Hematopoietic multipotent progenitor cell treated with erythropoietin and hydrocortisone succinate and interleukin-3 and kit ligand, for 6 days (in vitro differentiated cells): Measurements from ENCODE around the gene PPP1R8.

ENCODE experiments used
- DNase-seq: peaks from one replicate; pipeline ENCODE4 v3.0.0-alpha.2; 2015

Gene PPP1R8

GRCh38 chr1:27872802-27873551 is 42.4 kb downstream of the PPP1R8 start:
- DNase-seq, result peak; percentile 62

GRCh38 chr1:27873671-27874384 is 43.2 kb downstream of the PPP1R8 start:
- peak; percentile 39 for DNase-seq

- DNase-seq, result no peak
Measured at GRCh38 chr1:27876341-27877114, 45.9 kb downstream of the PPP1R8 start.

GRCh38 chr1:27877115-27877416 is 46.5 kb downstream of the PPP1R8 start:
- no peak for DNase-seq

- DNase-seq, result no peak
Measured at GRCh38 chr1:27878039-27878438, 47.5 kb downstream of the PPP1R8 start.

GRCh38 chr1:27878787-27879335 is 48.3 kb downstream of the PPP1R8 start:
- no peak for DNase-seq

GRCh38 chr1:27879374-27880082 is 48.9 kb downstream of the PPP1R8 start:
- no peak for DNase-seq

GRCh38 chr1:27882543-27882903 is 51.9 kb downstream of the PPP1R8 start:
- no peak for DNase-seq

- DNase-seq, result no peak
Measured at GRCh38 chr1:27883536-27883935, 53.0 kb downstream of the PPP1R8 start.

GRCh38 chr1:27884006-27884954 is 53.7 kb downstream of the PPP1R8 start:
- DNase-seq, result no peak

- DNase-seq, result peak; percentile 52
Measured at GRCh38 chr1:27885114-27885528, 54.5 kb downstream of the PPP1R8 start.

- peak; percentile 78 for DNase-seq
Measured at GRCh38 chr1:27885621-27886352, 55.2 kb downstream of the PPP1R8 start.

- no peak for DNase-seq
Measured at GRCh38 chr1:27886353-27886679, 55.7 kb downstream of the PPP1R8 start.

GRCh38 chr1:27886744-27887143 is 56.2 kb downstream of the PPP1R8 start:
- no peak for DNase-seq

- peak; percentile 77 for DNase-seq
Measured at GRCh38 chr1:27887215-27888021, 56.8 kb downstream of the PPP1R8 start.

- DNase-seq, result no peak
Measured at GRCh38 chr1:27889506-27889905, 58.9 kb downstream of the PPP1R8 start.

- peak; percentile 54 for DNase-seq
Measured at GRCh38 chr1:27891196-27891889, 60.8 kb downstream of the PPP1R8 start.

- no peak for DNase-seq
Measured at GRCh38 chr1:27894521-27894920, 63.9 kb downstream of the PPP1R8 start.
